ENCODE results near the gene ANKRD53.
"Not testable (repeated sequence)": the region's sequence is repeated elsewhere in the genome, so short reads cannot be mapped to it uniquely, and the experiment has no call there.

The ANKRD53 gene

DNA sequence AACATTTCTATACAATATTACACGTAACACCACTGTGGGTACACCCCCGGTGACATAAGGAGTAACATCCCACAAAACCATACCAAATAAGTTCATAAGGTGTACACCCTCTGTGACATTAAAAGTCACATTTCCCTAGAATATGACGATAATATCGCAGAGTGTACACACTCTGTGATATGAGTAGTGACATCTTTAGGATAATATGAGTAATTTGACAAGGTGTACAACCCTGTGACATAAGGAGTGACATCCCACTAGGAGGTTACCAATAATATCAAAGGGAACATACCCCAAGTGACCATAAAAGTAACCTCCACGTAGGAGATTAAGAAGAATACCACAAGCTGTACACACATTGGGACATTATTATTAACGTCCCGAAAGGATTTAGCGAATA lies 40.2 kb downstream of the ANKRD53 start:
- DNase-seq (ENCODE audit: low spot score), result no peak

DNA sequence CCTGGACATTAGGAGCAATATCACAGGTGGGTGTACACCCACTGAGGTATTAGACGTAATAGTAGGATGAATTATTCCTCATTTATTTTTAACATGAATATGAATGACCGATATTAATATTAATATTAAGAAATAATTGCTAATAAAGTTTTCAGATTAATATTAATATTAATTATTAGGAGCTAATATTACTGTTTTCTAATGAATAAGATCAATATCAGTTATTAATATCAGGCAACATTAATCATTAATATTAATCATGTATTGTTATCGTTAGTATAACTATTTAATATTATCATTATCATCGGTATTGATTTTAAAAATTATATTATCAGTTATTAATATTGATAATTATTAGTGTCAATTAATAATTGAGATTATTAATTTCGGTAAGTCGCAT lies 41.6 kb downstream of the ANKRD53 start:
- not testable (repeated sequence) for DNase-seq (ENCODE audit: low spot score)

DNA sequence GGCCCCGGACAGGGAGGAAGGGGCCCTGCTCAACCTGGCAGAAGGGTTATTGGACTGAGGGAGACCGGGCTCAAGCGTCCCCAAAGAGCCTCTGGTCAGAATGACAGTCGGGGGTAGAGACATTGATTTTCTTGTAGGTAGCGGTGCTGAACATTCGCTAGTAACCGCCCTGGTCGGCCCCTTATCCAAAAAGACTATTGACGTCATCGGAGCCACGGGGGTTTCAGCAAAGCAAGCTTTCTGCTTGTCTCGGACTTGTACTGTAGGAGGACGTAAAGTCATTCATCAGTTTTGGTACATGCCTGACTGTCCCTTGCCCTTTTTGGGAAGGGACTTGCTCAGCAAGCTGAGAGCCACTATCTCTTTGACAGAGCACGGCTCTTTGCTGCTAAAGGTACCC lies 43.0 kb downstream of the ANKRD53 start:
- DNase-seq (ENCODE audit: low spot score), result not testable (repeated sequence)

DNA sequence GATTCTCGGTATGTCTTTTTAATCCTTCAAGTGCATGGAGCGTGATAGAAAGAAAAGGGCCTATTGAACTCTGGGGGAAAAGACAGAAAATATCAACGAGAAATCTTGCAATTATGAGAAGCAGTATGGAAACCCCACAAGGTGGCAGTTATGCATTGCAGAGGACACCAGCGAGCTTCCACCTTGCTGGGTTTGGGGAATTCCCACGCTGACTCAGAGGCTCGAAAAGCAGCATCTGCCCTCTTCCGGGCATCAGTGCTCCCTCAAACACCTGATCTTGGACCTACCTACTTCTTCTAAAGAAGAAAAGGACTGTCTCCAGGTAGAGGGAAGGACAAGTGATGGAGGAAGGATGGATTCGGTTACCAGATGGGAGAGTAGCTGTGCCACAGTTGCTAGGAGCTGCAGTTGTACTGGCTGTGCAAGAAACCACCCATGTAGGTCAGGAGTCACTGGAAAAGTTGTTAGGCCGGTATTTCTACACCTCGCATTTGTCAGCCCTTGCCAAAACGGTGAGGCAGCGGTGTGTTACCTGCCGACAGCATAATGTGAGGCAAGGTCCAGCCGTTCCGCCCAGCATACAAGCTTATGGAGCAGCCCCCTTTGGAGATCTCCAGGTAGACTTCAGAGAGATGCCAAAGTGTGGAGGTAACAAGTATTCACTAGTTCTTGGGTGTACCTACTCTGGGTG lies 45.3 kb downstream of the ANKRD53 start:
- DNase-seq (ENCODE audit: low spot score), result peak; percentile 77
